Raji (cell line): ENCODE data around the gene RGS10.

Source experiments
- POLR2A ChIP-seq: IDR thresholded peaks from 2 replicates; pipeline ENCODE4 v1.6.1; 2011; ENCODE audit warnings: low read depth, low read length, control low read depth; ENCODE audit not compliant: insufficient read depth

RGS10 gene

GRCh38 chr10:119455609-119456434, 86.7 kb downstream of the RGS10 start:
- TF ChIP-seq POLR2A = no peak

- no peak for TF ChIP-seq POLR2A
Observed at GRCh38 chr10:119454990-119455389, 87.5 kb downstream of the RGS10 start.

GRCh38 chr10:119454316-119454715, 88.2 kb downstream of the RGS10 start:
- no peak for TF ChIP-seq POLR2A

DNA sequence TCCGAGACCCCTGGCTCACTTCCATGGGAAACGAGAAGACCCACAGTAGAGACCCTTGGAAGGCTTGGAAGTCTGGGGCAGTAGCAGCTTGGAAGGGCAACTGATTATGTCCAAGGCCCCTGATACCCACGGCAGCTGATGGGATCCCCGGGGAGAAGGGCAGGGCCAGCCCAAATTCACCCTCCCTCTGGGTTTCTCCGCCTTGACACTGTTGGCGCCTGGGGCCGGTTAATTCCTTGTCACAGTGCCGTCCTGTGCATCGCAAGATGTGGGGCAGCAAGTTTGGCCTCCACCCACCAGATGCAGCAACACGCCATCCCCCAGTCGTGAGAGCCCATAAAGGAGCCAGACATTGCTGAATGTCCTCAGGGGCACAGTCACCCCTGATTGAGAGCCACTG, 89.2 kb downstream of the RGS10 start:
- no peak for TF ChIP-seq POLR2A

GRCh38 chr10:119452396-119452795, 90.1 kb downstream of the RGS10 start:
- TF ChIP-seq POLR2A = no peak

GRCh38 chr10:119451300-119451896, 91.1 kb downstream of the RGS10 start:
- TF ChIP-seq POLR2A = no peak

DNA sequence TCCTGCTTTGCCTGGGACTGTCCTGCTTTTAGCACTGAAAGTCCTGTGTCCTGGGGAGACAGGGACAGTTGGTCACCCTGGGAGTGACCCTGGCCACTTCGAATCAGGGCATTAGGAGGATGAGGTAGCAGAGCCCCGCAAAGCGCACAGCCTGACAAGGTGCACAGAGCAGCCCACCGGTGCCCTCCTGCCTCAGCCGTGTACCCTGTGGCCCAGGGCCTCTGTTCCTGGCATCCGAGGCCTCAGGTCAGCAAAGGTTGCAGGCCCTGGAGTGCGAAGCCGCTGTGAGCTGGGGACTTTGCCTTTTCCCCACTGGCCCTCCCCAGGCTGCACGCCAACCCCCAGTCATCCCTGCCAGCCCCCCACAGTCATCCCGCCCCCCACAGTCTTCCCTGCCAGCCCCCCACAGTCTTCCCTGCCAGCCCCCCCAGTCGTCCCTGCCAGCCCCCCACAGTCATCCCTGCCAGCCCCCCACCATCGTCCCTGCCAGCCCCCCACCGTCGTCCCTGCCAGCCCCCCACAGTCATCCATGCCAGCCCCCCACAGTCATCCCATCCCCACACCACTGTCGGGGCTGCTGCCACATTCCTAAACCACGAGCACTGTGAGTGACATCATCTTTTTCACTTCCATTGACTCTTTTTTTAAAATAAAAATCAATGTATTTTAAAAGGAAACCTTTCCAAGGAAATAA, 91.8 kb downstream of the RGS10 start:
- TF ChIP-seq POLR2A = no peak
